ENCODE data around the gene ESRRG. TPM values are rescaled to one million over a fixed set of nuclear protein-coding genes. Genes with fewer than 3 reads are reported as not detected.
A peak's percentile ranks its signal among the peaks of the same experiment; 100 is the strongest.

Gene ESRRG
- total RNA-seq = under 1 TPM; 0.17 to 0.47 TPM
- under 1 TPM; 0.07 to 0.24 TPM for polyA plus RNA-seq

DNA sequence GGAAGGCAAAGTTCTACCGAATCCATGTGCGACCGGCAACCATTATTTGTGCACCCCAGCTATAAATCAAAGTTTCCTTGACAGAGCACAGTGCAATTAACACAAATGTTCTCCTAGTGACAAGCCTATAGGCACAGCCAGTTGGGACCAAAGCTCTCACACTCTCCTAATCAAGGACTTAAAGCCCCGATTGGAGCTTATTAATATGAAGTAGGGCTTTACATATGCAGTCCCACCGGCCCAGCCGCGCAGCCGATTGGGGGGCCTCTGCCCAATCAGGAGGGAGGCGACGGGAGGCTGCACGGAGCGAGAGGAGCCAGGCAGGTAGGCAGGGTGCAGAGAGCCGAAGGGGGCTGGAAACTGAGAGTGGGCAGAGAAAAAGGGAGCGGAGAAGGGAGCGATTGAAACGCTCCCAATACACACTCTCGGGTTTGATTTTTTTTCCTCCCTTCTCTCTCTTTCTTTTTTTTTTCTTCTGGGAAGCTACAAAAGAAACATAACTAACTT lies at the start of gene ESRRG:
TSS of gene ESRRG (minus strand) at position 156 of the 507 bp plus-strand sequence. CDS start at position 26, 130 bp downstream.
- H3K9ac ChIP-seq (ENCODE audit: low read depth in 1 of 2, low read length in 2 of 2) = no peak within 1 kb of the TSS

GRCh38 chr1:216771922-216772321 lies 48.7 kb upstream of the ESRRG start:
- Histone ChIP-seq H3K9ac (ENCODE audit: low read depth in 1 of 2, low read length in 2 of 2) (no peak overlapping the region), H3K4me3 (ENCODE audit: low read depth in 1 of 3, low read length in 3 of 3) (no peak overlapping the region)

More for the DNA sequence above, at the start of gene ESRRG:
- Histone ChIP-seq H3K4me3 (ENCODE audit: low read depth in 1 of 3, low read length in 3 of 3) (peak within 1 kb of the TSS in 2 of 3 donors; percentile 32 to 34), H3K36me3 (ENCODE audit: control insufficient read depth in 4 of 4, insufficient read depth in 3 of 4, low read depth in 1 of 4, low read length in 3 of 4) (no peaks in the 10 kb centered on the region), H3K27me3 (ENCODE audit: control insufficient read depth in 4 of 4, insufficient read depth in 4 of 4, low read length in 3 of 4) (peaks cover 0 to 4% (median 4%) of the 10 kb centered on the region in 4 donors), H3K4me1 (ENCODE audit: control insufficient read depth in 4 of 4, insufficient read depth in 4 of 4, low read length in 3 of 4) (peaks cover 0 to 11% (median 5%) of the 10 kb centered on the region in 4 donors), H3K9me3 (ENCODE audit: control insufficient read depth in 4 of 4, low read length in 3 of 4) (no peaks in the 10 kb centered on the region), H3K27ac (ENCODE audit: low read depth in 1 of 2, low read length in 2 of 2) (no peak within 1 kb of the TSS)
- WGBS = 5% methylated on average over 17 of the region's 17 CpGs
- DNase-seq (ENCODE audit: low spot score) = peak; percentile 52
- TF ChIP-seq FOXA1 (IDR thresholded peaks at IDR 0.05) = no peak
- TF ChIP-seq ATF3 (IDR thresholded peaks at IDR 0.05) = no peak
- no peak for TF ChIP-seq JUND (IDR thresholded peaks at IDR 0.05)
- TF ChIP-seq SP1 (IDR thresholded peaks at IDR 0.05) = no peak

DNA sequence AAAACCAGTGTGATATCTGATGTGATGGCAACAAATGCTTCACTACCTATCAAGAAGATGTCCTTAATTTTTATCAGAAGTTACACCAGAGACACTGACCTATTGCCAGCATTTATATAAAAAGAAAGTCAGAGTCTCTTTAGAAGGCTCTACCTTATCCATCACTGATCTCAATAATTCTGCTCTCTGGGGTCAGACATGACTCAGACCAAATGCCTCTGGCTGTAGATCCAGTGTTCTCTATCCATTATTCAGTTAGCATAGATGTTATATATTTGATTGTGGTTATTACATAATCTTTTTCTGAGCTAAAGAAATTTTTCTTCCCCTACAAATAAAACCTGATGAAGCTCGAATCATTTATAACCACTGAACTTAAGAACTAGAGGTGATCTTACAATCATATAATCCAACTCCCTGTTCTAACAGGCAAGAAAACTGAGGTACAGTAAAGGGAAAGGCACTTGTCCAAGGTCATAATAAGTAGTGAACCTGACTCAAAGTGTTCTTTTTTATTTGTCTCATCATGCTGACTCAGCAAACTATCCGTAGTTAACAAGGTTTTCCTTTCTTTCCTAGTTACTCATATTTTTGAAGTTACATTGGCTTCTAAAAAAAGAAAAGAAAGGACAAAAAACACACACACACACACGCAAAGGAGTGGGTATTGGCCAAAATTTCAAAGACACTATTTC lies 43.6 kb upstream of the ESRRG start:
- Histone ChIP-seq H3K9me3 (ENCODE audit: control insufficient read depth in 4 of 4, low read length in 3 of 4) (no peaks in the 10 kb centered on the region), H3K4me3 (ENCODE audit: low read depth in 1 of 3, low read length in 3 of 3) (no peak overlapping the region), H3K36me3 (ENCODE audit: control insufficient read depth in 4 of 4, insufficient read depth in 3 of 4, low read depth in 1 of 4, low read length in 3 of 4) (no peaks in the 10 kb centered on the region), H3K27ac (ENCODE audit: low read depth in 1 of 2, low read length in 2 of 2) (no peak overlapping the region), H3K4me1 (ENCODE audit: control insufficient read depth in 4 of 4, insufficient read depth in 4 of 4, low read length in 3 of 4) (no peaks in the 10 kb centered on the region), H3K27me3 (ENCODE audit: control insufficient read depth in 4 of 4, insufficient read depth in 4 of 4, low read length in 3 of 4) (no peaks in the 10 kb centered on the region), H3K9ac (ENCODE audit: low read depth in 1 of 2, low read length in 2 of 2) (no peak overlapping the region)
- no peak for TF ChIP-seq SP1 (IDR thresholded peaks at IDR 0.05)
- TF ChIP-seq, protein P1, sequence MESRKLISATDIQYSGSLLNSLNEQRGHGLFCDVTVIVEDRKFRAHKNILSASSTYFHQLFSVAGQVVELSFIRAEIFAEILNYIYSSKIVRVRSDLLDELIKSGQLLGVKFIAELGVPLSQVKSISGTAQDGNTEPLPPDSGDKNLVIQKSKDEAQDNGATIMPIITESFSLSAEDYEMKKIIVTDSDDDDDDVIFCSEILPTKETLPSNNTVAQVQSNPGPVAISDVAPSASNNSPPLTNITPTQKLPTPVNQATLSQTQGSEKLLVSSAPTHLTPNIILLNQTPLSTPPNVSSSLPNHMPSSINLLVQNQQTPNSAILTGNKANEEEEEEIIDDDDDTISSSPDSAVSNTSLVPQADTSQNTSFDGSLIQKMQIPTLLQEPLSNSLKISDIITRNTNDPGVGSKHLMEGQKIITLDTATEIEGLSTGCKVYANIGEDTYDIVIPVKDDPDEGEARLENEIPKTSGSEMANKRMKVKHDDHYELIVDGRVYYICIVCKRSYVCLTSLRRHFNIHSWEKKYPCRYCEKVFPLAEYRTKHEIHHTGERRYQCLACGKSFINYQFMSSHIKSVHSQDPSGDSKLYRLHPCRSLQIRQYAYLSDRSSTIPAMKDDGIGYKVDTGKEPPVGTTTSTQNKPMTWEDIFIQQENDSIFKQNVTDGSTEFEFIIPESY (IDR thresholded peaks at IDR 0.05) = no peak
- TF ChIP-seq FOXA2 (IDR thresholded peaks at IDR 0.05) = no peak
- no peak for TF ChIP-seq REST (IDR thresholded peaks at IDR 0.05)
- no peak for TF ChIP-seq ATF3 (IDR thresholded peaks at IDR 0.05)
- 58% methylated on average over 3 of the region's 3 CpGs for WGBS
- DNase-seq (ENCODE audit: low spot score) = no peak

More at GRCh38 chr1:216771922-216772321, 48.7 kb upstream of the ESRRG start:
- H3K36me3 ChIP-seq (ENCODE audit: control insufficient read depth in 4 of 4, insufficient read depth in 3 of 4, low read depth in 1 of 4, low read length in 3 of 4) = no peaks in the 10 kb centered on the region
- DNase-seq (ENCODE audit: low spot score) = no peak
- no peaks in the 10 kb centered on the region for H3K27me3 ChIP-seq (ENCODE audit: control insufficient read depth in 4 of 4, insufficient read depth in 4 of 4, low read length in 3 of 4)
- TF ChIP-seq HNF4A (conservative IDR thresholded peaks at IDR 0.05) (no peak), ATF3 (IDR thresholded peaks at IDR 0.05) (no peak), TAF1 (conservative IDR thresholded peaks at IDR 0.05) (no peak), RXRA (IDR thresholded peaks at IDR 0.05) (no peak), EGR1 (IDR thresholded peaks at IDR 0.05; ENCODE audit: low read depth in 2 of 2) (no peak), FOXA1 (IDR thresholded peaks at IDR 0.05) (no peak)
- TF ChIP-seq, protein P1 (IDR thresholded peaks at IDR 0.05) = no peak
- WGBS = 47% methylated on average over 4 of the region's 4 CpGs
- no peaks in the 10 kb centered on the region for H3K4me1 ChIP-seq (ENCODE audit: control insufficient read depth in 4 of 4, insufficient read depth in 4 of 4, low read length in 3 of 4)
- H3K9me3 ChIP-seq (ENCODE audit: control insufficient read depth in 4 of 4, low read length in 3 of 4) = no peaks in the 10 kb centered on the region
- H3K27ac ChIP-seq (ENCODE audit: low read depth in 1 of 2, low read length in 2 of 2) = no peak overlapping the region
